ENCODE results near the gene CDC37L1. TPM values are rescaled to one million over a fixed set of nuclear protein-coding genes. Genes with fewer than 3 reads are reported as not detected.

Gene CDC37L1
- total RNA-seq, 1 donor from 2014 or later: 9.3 TPM

- no peak for DNase-seq (ENCODE audit: low read depth, low spot score)
- H3K9me3 Mint-ChIP-seq: no peaks in the 10 kb centered on the region
- no peak for TF ChIP-seq CTCF (conservative IDR thresholded peaks at IDR 0.05)
- no peaks in the 10 kb centered on the region for H3K27me3 Mint-ChIP-seq (ENCODE audit: low read depth)
- no peak overlapping the region for H3K4me3 Mint-ChIP-seq
- H3K4me1 Mint-ChIP-seq: peaks cover 13% of the 10 kb centered on the region
- no peaks in the 10 kb centered on the region for H3K36me3 Mint-ChIP-seq (ENCODE audit: low read depth)
- no peak overlapping the region for H3K27ac Mint-ChIP-seq (ENCODE audit: unreplicated experiment)
These were observed 75.7 kb downstream of the CDC37L1 start for GRCh38 chr9:4755026-4755609.

- Mint-ChIP-seq H3K27ac (ENCODE audit: unreplicated experiment) (no peak overlapping the region), H3K4me3 (no peak overlapping the region), H3K9me3 (no peaks in the 10 kb centered on the region), H3K36me3 (ENCODE audit: low read depth) (no peaks in the 10 kb centered on the region), H3K27me3 (ENCODE audit: low read depth) (peaks cover 2% of the 10 kb centered on the region), H3K4me1 (peaks cover 13% of the 10 kb centered on the region)
- DNase-seq (ENCODE audit: low read depth, low spot score): no peak
- no peak for TF ChIP-seq CTCF (conservative IDR thresholded peaks at IDR 0.05)
These were observed 77.1 kb downstream of the CDC37L1 start for GRCh38 chr9:4756420-4756819.

Other genes starting within 250 kb of the CDC37L1 start
- 0.89 and 0.96 TPM in 2 replicates for gene SLC1A1, start 189.1 kb upstream of the CDC37L1 start, total RNA-seq
- gene PLPP6, start 17.3 kb upstream of the CDC37L1 start, total RNA-seq: 8.6 TPM in 2 replicates
- gene SPATA6L, start 13.1 kb upstream of the CDC37L1 start, total RNA-seq: 0.44 and 1.3 TPM in 2 replicates
- gene AK3, start 61.6 kb downstream of the CDC37L1 start, total RNA-seq: 59.0 and 67.4 TPM in 2 replicates
- 12.7 TPM in 2 replicates for gene RCL1, start 113.4 kb downstream of the CDC37L1 start, total RNA-seq

Measured in neural crest cell (in vitro differentiated cells).